HepG2 (cell line): ENCODE results near the gene MYBPC2. TPM values are rescaled to one million over a fixed set of nuclear protein-coding genes. Genes with fewer than 3 reads are reported as not detected.
A peak's percentile ranks its signal among the peaks of the same experiment; 100 is the strongest.

Source experiments
- AGO2 ChIP-seq: fragments of 200-400 bp; formaldehyde crosslinking; optimal IDR thresholded peaks from 2 replicates; pipeline ENCODE3; 2017; ENCODE audit warnings: mild to moderate bottlenecking, low read depth, low read length, moderate library complexity
- ATF7-NPFF ChIP-seq: sonication (generic); formaldehyde crosslinking; IDR thresholded peaks from 2 replicates; pipeline ENCODE4 v1.8.1; 2023; ENCODE audit warnings: mild to moderate bottlenecking, low read depth, missing genetic modification reagents, moderate library complexity
- ELF4 ChIP-seq: sonication (generic); formaldehyde crosslinking; IDR thresholded peaks from 2 replicates; pipeline ENCODE4 v1.5.0; 2020; ENCODE audit warnings: missing genetic modification reagents, mild to moderate bottlenecking, moderate library complexity, borderline replicate concordance
- GZF1 ChIP-seq: sonication (generic); formaldehyde crosslinking; IDR thresholded peaks from 2 replicates; pipeline ENCODE4 v1.5.1; 2020; ENCODE audit warnings: mild to moderate bottlenecking, missing genetic modification reagents
- KLF6 ChIP-seq: IDR thresholded peaks from 2 replicates; pipeline ENCODE4 v1.8.0; 2016; ENCODE audit warnings: missing biosample characterization, missing genetic modification reagents
- MAFF ChIP-seq: IDR thresholded peaks from 2 replicates; pipeline ENCODE4 v1.6.1; 2011; ENCODE audit warnings: low read depth, low read length, improper control_type of control experiment
- PTBP1 ChIP-seq: fragments of 200-400 bp; formaldehyde crosslinking; IDR thresholded peaks from 2 replicates; pipeline ENCODE4 v1.6.1; 2018; ENCODE audit warnings: low read length, low read depth; ENCODE audit not compliant: poor library complexity, severe bottlenecking
- RXRA ChIP-seq: sonication (generic); formaldehyde crosslinking; IDR thresholded peaks from 2 replicates; pipeline ENCODE4 v1.5.1; 2020; ENCODE audit warnings: missing genetic modification reagents
- SALL1 ChIP-seq: sonication (generic); formaldehyde crosslinking; IDR thresholded peaks from 2 replicates; pipeline ENCODE4 v1.8.0; 2022; ENCODE audit warnings: mild to moderate bottlenecking, missing genetic modification reagents
- ZFX ChIP-seq: sonication (generic); formaldehyde crosslinking; IDR thresholded peaks from 2 replicates; pipeline ENCODE4 v1.4.0; 2020; ENCODE audit warnings: mild to moderate bottlenecking, low read depth, missing genetic modification reagents, moderate library complexity
- ZNF138 ChIP-seq: sonication (generic); formaldehyde crosslinking; IDR thresholded peaks from 2 replicates; pipeline ENCODE4 v1.5.0; 2020; ENCODE audit warnings: mild to moderate bottlenecking, low read depth, missing genetic modification reagents
- ZNF737 ChIP-seq: sonication (generic); formaldehyde crosslinking; IDR thresholded peaks from 2 replicates; pipeline ENCODE4 v1.5.0; 2020; ENCODE audit warnings: missing genetic modification reagents, mild to moderate bottlenecking, borderline replicate concordance
- polyA plus RNA-seq, 8 experiments: library from polyadenylated mRNA; depleted of rRNA in 3 of 8; stranded (reverse) in 7 of 8; unstranded in 1 of 8; fragments of >200 nt; fragmentation: Illumina TruSeq in 4 of 8; extraction: Trizol in 4 of 8; gene quantifications; 2 replicates each; pipeline versions ENCODE4 v1.2.1 to v1.2.3, GENCODE V29; 2011 to 2016; ENCODE audit warnings: low read depth in 4 of 8, missing spikeins in 1 of 8, mixed read lengths in 1 of 8; ENCODE audit not compliant: insufficient read depth in 1 of 8
- total RNA-seq, 5 experiments: library from RNA; depleted of rRNA; stranded (reverse); fragments of >200 nt; fragmentation: Illumina TruSeq; extraction: Trizol; gene quantifications; 2 replicates each; pipeline ENCODE4 v1.2.3, GENCODE V29; 2016; ENCODE audit warnings: low read depth in 1 of 5
- TF ChIP-seq, protein P1 (sequence below), 2 experiments: fragments of 450-650 bp in 1 of 2; sonication (generic) in 1 of 2; formaldehyde crosslinking in 1 of 2; IDR thresholded peaks; 2 replicates each; pipeline versions ENCODE4 v1.6.1 to v1.8.0; 2016 to 2022; ENCODE audit warnings: antibody characterized with exemption in 1 of 2, mild to moderate bottlenecking in 1 of 2, missing genetic modification reagents in 1 of 2
- TF ChIP-seq, protein P2 (sequence below): sonication (generic); formaldehyde crosslinking; IDR thresholded peaks from 2 replicates; pipeline ENCODE4 v1.9.0; 2022; ENCODE audit warnings: missing genetic modification reagents, mild to moderate bottlenecking, borderline replicate concordance
- TF ChIP-seq, protein P3 (sequence below): sonication (generic); formaldehyde crosslinking; IDR thresholded peaks from 2 replicates; pipeline ENCODE4 v1.4.0; 2020; ENCODE audit warnings: mild to moderate bottlenecking, missing genetic modification reagents

Gene MYBPC2
- total and polyA plus RNA-seq, 2 of the 13 experiments (the other 11 are each of a cell fraction or from before 2014, with no cell fraction given) = not detected

DNA sequence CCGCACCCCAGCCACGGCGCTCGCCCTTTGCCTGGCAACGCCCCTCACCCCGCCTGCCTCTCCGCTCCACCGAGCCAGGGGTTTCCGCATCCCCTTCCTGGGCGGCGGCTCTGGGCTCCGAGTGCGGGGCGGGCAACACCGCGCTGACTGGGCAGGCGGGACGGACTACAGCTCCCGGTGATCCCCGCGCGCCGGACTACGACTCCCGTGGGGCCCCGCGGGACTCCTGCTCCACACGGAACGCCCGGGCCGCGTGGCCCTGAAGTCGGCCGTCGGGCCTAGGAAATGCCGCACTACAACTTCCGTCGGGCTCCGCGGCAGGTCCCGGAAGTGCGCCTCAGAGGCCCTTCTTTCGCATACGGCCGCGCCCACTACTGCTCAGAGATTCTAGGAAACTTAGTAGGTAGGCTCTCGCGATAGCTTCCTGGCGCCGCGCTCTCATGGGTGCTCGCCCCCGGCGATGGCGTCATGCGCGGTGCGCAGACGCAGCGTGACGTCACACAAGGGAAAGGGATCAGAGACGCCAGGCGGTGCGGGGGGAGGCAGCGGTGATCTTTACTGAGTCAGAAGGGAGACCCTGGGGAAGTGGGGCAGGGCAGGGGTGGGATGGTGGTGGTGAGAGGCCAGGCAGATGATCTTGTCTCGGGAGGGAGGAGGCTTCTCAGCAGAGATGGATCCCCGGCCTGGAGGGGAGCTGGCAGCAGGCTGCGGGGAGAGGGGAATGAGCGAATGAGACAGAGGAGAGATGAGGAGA, 78.6 kb downstream of the MYBPC2 start, which contains the start of gene JOSD2 (continued):
- TF ChIP-seq, protein P1, sequence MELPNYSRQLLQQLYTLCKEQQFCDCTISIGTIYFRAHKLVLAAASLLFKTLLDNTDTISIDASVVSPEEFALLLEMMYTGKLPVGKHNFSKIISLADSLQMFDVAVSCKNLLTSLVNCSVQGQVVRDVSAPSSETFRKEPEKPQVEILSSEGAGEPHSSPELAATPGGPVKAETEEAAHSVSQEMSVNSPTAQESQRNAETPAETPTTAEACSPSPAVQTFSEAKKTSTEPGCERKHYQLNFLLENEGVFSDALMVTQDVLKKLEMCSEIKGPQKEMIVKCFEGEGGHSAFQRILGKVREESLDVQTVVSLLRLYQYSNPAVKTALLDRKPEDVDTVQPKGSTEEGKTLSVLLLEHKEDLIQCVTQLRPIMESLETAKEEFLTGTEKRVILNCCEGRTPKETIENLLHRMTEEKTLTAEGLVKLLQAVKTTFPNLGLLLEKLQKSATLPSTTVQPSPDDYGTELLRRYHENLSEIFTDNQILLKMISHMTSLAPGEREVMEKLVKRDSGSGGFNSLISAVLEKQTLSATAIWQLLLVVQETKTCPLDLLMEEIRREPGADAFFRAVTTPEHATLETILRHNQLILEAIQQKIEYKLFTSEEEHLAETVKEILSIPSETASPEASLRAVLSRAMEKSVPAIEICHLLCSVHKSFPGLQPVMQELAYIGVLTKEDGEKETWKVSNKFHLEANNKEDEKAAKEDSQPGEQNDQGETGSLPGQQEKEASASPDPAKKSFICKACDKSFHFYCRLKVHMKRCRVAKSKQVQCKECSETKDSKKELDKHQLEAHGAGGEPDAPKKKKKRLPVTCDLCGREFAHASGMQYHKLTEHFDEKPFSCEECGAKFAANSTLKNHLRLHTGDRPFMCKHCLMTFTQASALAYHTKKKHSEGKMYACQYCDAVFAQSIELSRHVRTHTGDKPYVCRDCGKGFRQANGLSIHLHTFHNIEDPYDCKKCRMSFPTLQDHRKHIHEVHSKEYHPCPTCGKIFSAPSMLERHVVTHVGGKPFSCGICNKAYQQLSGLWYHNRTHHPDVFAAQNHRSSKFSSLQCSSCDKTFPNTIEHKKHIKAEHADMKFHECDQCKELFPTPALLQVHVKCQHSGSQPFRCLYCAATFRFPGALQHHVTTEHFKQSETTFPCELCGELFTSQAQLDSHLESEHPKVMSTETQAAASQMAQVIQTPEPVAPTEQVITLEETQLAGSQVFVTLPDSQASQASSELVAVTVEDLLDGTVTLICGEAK (IDR thresholded peaks at IDR 0.05) = no peak
- TF ChIP-seq, protein P1 (CRISPR knock-in tag; IDR thresholded peaks at IDR 0.05) = peak; percentile 59
- TF ChIP-seq ZFX (CRISPR knock-in tag) (peak; percentile 88), ELF4 (CRISPR knock-in tag) (peak; percentile 42; the same call in 1 of the 2 replicates), RXRA (CRISPR knock-in tag) (0 out of 2 replicates have a peak, but pooled peaks have one; percentile 21), AGO2 (peak; percentile 57), KLF6 (CRISPR knock-in tag) (no peak), SALL1 (CRISPR knock-in tag) (peak; percentile 38), PTBP1 (no peak), ZNF737 (CRISPR knock-in tag) (no peak), ZNF138 (CRISPR knock-in tag) (no peak), MAFF (no peak), ATF7-NPFF (CRISPR knock-in tag) (no peak), GZF1 (no peak)
- TF ChIP-seq, protein P2, sequence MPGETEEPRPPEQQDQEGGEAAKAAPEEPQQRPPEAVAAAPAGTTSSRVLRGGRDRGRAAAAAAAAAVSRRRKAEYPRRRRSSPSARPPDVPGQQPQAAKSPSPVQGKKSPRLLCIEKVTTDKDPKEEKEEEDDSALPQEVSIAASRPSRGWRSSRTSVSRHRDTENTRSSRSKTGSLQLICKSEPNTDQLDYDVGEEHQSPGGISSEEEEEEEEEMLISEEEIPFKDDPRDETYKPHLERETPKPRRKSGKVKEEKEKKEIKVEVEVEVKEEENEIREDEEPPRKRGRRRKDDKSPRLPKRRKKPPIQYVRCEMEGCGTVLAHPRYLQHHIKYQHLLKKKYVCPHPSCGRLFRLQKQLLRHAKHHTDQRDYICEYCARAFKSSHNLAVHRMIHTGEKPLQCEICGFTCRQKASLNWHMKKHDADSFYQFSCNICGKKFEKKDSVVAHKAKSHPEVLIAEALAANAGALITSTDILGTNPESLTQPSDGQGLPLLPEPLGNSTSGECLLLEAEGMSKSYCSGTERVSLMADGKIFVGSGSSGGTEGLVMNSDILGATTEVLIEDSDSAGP (CRISPR knock-in tag) = peak; percentile 73; the same call in 1 of the 2 replicates
- TF ChIP-seq, protein P3, sequence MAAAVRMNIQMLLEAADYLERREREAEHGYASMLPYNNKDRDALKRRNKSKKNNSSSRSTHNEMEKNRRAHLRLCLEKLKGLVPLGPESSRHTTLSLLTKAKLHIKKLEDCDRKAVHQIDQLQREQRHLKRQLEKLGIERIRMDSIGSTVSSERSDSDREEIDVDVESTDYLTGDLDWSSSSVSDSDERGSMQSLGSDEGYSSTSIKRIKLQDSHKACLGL (CRISPR knock-in tag) = peak; percentile 44; the same call in 1 of the 2 replicates
